Endothelial cell of umbilical vein (primary cell): Measurements from ENCODE around the gene AFP. TPM values are rescaled to one million over a fixed set of nuclear protein-coding genes. Genes with fewer than 3 reads are reported as not detected.

Source experiments
- polyA plus RNA-seq, 4 experiments: library from polyadenylated mRNA; depleted of rRNA in 3 of 4; stranded (reverse) in 3 of 4; unstranded in 1 of 4; fragments of >200 nt; gene quantifications; 2 replicates each; pipeline versions ENCODE4 v1.2.1 to v1.2.3, GENCODE V29; 2011 to 2012; ENCODE audit warnings: missing spikeins in 1 of 4
- total RNA-seq: library from RNA; stranded (reverse); gene quantifications from 2 replicates; pipeline ENCODE4 v1.2.3, GENCODE V29; 2021

AFP gene
- total and polyA plus RNA-seq, 2 donors (not counting 3 experiments of a cell fraction or from before 2014, with no cell fraction given): not detected

Other genes with a start within 250 kb of the AFP start
- gene ANKRD17, start 177.4 kb upstream of the AFP start, total RNA-seq: 64.4 and 67.7 TPM in 2 replicates
- gene ANKRD17, start 177.4 kb upstream of the AFP start, polyA plus RNA-seq: 33.3 and 33.5 TPM in 2 replicates
- gene ALB, start 31.9 kb upstream of the AFP start, total RNA-seq: not detected in 2 replicates
- gene ALB, start 31.9 kb upstream of the AFP start, polyA plus RNA-seq: not detected in 2 replicates
- gene AFM, start 45.5 kb downstream of the AFP start, total RNA-seq: not detected in 2 replicates
- not detected in 2 replicates for gene AFM, start 45.5 kb downstream of the AFP start, polyA plus RNA-seq
- not detected in 2 replicates for gene RASSF6, start 184.2 kb downstream of the AFP start, total RNA-seq
- not detected in 2 replicates for gene RASSF6, start 184.2 kb downstream of the AFP start, polyA plus RNA-seq